ENCODE results near the gene HDGF.
A peak's percentile ranks its signal among the peaks of the same experiment; 100 is the strongest.

The HDGF gene

GRCh38 chr1:156745881-156746280 is 5.6 kb downstream of the HDGF start:
- no peak for DNase-seq

GRCh38 chr1:156744786-156745419 is 6.6 kb downstream of the HDGF start:
- DNase-seq, result no peak

GRCh38 chr1:156744344-156744743 is 7.1 kb downstream of the HDGF start:
- DNase-seq, result no peak

- no peak for DNase-seq
These were observed 7.8 kb downstream of the HDGF start for GRCh38 chr1:156743367-156744302.

- DNase-seq, result no peak
These were observed 8.7 kb downstream of the HDGF start for GRCh38 chr1:156742801-156743200.

GRCh38 chr1:156742017-156742416 is 9.5 kb downstream of the HDGF start:
- DNase-seq, result no peak

- no peak for DNase-seq
These were observed 9.9 kb downstream of the HDGF start for GRCh38 chr1:156741481-156741983.

GRCh38 chr1:156740741-156741480 is 10.6 kb downstream of the HDGF start, which contains the start of gene MRPL24:
TSS of gene MRPL24 (minus strand) at chr1:156741088. CDS start at chr1:156738704, 2,384 bp downstream.
- DNase-seq, result peak; percentile 100

- DNase-seq, result peak; percentile 55
These were observed 11.2 kb downstream of the HDGF start for GRCh38 chr1:156740237-156740740.

- no peak for DNase-seq
These were observed 12.6 kb downstream of the HDGF start for GRCh38 chr1:156738916-156739315.

GRCh38 chr1:156738407-156738806 is 13.1 kb downstream of the HDGF start:
- no peak for DNase-seq

- no peak for DNase-seq
These were observed 17.4 kb downstream of the HDGF start for GRCh38 chr1:156733989-156734584.

GRCh38 chr1:156728599-156729462 is 22.6 kb downstream of the HDGF start, which contains the start of gene ISG20L2:
TSS of gene ISG20L2 (minus strand) at chr1:156728766. CDS start at chr1:156727652, 1,114 bp downstream.
- peak; percentile 99 for DNase-seq

- peak; percentile 93 for DNase-seq
These were observed 23.4 kb downstream of the HDGF start, which contains the start of gene METTL25B for GRCh38 chr1:156727926-156728598. TSS of gene METTL25B (plus strand) at chr1:156728469. CDS start at chr1:156729105, 636 bp downstream.

- DNase-seq, result no peak
These were observed 24.0 kb downstream of the HDGF start for GRCh38 chr1:156727492-156727891.

- DNase-seq, result peak; percentile 93
These were observed 24.8 kb downstream of the HDGF start for GRCh38 chr1:156726549-156727226.

GRCh38 chr1:156725683-156726280 is 25.7 kb downstream of the HDGF start:
- peak; percentile 95 for DNase-seq

- no peak for DNase-seq
These were observed 29.9 kb downstream of the HDGF start for GRCh38 chr1:156721535-156721934.

- DNase-seq, result no peak
These were observed 30.3 kb downstream of the HDGF start for GRCh38 chr1:156721131-156721530.
